Kidney capillary endothelial cell (primary cell): ENCODE data around the gene PTPRF.
"Not testable (repeated sequence)": the region's sequence is repeated elsewhere in the genome, so short reads cannot be mapped to it uniquely, and the experiment has no call there.

ENCODE experiments used
- DNase-seq: peaks from one replicate; pipeline ENCODE4 v3.0.0-alpha.2; 2018; ENCODE audit warnings: low spot score

The PTPRF gene

DNA sequence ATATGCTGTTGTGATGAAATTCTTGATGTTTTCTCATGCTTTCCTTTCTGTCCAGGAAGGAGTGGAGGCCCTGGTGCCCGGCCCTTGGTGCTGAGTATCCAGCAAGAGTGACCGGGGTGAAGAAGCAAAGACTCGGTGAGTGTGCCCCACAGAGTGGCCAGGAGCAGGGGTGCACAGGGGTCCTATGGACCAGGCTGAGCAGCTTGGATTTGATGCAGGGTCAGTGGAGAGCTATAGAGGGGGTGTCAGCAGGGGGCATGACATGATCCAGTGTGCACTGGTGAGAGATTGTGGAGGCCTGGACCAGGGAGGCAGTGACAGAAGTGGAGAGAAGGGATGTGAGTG, 7.4 kb downstream of the PTPRF start:
- DNase-seq: no peak

- no peak for DNase-seq
These were observed 8.3 kb downstream of the PTPRF start for GRCh38 chr1:43538969-43539368.

GRCh38 chr1:43539726-43540434, 9.2 kb downstream of the PTPRF start:
- DNase-seq: no peak

- no peak for DNase-seq
These were observed 10.0 kb downstream of the PTPRF start for GRCh38 chr1:43540653-43541071.

- DNase-seq: no peak
These were observed 10.5 kb downstream of the PTPRF start for GRCh38 chr1:43541141-43541540.

DNA sequence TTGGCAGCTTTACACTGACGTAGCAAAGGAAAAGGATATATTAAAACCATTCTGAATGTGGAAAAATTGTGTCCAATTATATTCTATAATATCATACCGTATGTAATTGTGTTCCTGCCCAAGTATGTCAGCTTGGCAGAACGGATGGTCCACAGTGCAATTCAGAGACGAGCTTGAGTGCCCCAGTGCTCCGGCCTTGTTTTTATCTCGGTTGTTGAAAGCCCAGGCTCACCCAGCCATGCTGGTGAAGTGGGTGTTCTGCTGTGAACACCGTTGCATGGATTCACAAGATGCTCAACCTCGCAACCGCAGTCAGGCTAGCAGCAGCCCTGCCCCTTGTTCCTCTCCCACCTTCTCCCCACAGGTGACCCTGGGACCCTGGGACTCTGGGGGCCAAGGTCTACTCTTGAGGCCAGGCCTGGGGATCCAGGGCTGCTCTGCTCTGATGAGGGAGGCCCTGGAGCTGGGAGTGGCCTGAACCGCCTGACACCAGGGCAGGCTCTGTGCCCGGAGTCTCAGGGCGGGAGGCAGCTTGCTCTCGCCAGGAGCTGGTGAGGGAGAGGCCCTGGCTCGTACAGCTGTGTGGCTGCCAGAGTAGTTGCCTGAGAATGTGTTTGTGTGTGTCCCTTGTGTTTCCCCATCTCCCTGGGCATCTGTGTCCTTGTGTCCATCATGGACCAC, 11.2 kb downstream of the PTPRF start:
- no peak for DNase-seq

GRCh38 chr1:43542527-43543458, 12.1 kb downstream of the PTPRF start:
- no peak for DNase-seq

- DNase-seq: no peak
These were observed 12.9 kb downstream of the PTPRF start for GRCh38 chr1:43543567-43543966.

- DNase-seq: no peak
These were observed 14.6 kb downstream of the PTPRF start for GRCh38 chr1:43545339-43545694.

GRCh38 chr1:43545695-43546387, 15.2 kb downstream of the PTPRF start:
- no peak for DNase-seq

- DNase-seq: no peak
These were observed 15.9 kb downstream of the PTPRF start for GRCh38 chr1:43546388-43547100.

GRCh38 chr1:43547538-43548072, 16.9 kb downstream of the PTPRF start:
- DNase-seq: no peak

GRCh38 chr1:43548285-43549271, 17.9 kb downstream of the PTPRF start:
- DNase-seq: no peak

DNA sequence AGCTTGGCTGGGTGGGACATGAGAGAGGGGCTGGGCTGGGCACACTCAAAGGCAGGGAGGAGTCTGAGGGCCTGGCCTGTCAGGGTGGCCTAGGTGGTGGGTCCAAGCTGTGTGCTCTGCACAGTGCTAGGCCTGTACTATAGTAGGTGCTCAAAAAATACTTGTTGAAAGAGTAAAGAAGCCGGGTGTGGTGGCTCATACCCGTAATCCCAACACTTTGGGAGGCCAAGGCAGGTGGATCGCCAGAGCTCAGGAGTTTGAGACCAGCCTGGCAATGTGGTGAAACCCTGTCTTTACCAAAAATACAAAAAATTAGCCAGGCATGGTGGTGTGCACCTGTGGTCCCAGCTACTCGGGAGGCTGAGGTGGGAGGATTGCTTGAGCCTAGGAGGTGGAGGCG, 18.7 kb downstream of the PTPRF start:
- not testable (repeated sequence) for DNase-seq

DNA sequence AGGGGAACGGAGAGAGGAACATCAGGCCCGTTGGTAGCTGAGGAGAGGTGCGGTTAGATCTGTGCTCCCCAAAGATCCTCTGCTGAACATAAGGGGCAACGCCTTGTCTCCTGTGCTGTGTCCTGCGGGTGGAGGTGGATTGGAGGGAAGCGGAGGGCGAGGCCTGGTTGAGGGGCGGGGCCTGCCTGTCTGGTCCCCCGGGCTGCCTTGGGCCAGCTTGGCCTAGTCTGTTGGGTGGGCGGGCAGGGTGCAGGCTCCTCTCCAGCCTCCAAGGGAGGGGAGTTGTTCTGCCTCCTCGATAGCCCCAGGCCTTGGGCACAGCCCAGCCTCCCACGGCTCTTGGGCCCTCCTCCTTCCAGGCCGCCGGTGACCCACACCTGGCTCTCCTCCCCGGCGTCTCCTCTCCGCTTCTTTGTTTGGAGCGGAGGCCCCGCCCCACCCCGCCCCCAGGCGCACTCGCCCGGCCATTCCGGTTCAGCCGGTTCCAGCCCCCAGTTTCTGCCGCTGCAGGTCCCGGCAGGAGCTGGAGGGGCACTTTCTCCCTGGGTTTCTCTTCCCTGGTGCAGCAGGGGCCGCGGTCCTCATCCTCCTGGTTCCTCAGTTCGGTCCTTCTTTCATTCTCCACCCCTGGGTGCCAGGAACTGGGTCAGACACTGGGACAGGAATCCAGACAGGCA, 19.4 kb downstream of the PTPRF start:
- no peak for DNase-seq

DNA sequence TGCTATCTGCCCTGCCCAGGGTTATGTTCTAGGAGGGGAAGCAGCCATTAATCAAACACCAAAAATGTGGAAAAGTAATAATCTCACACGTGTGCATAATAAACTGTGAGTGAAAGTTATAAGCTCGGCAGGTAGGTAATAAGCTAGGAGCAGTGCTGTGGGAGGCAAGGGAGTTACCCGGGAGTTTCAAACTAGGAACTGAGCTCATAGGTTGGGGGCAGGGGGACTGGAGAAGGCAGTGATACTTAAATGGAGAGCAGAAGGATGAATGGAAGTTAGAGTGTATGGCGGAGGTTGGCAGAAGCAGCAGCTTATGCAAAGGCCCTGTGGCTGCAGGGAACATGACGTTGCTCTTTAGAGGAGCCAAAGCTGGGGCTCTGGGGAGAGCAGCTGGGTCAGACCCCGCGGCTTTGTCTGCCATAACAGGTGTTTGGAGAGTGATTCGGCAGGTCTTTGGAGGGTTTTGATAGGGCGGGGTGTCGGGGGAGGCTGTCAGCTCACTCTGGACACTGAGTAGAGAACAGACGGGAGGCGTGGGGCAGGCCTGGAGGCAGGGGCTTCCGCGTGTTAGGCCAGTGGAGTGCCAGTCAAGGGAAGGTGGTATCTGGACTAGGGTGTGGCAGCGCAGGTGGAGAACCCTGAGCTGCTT, 20.0 kb downstream of the PTPRF start:
- DNase-seq: no peak

GRCh38 chr1:43551396-43551888, 20.8 kb downstream of the PTPRF start:
- no peak for DNase-seq

DNA sequence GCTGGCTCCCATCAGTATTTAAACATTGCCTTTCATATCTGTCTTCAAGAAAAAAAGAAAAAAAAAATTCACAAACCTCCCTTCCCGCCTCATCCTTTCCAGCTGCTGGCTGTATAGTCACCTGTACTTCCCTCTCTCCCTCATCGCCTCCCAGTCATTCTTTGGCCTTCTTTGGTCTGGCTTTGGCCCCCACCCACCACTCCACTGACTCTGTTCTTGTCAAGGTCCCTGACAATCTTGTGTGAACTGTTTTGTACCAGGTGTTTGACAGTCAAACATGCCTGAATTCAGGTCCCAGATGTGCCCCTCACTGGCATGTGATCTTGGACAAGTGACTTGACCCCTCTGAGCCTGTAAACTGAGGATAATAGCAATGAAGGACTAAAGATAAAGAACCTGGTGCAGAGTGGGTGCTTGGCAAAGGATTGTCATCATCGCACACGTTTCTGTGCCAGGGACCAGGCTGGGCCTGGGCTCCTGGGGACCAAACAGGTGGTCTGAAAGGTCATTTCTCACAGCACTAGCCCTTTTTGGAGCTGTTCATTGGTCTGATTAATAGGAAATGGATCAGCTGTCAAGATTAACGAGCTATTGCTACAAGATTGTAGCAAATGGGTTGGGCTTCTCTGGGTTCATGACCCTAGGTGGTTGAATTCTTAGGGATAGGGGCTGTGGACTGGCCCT, 21.5 kb downstream of the PTPRF start:
- DNase-seq: no peak
